Measurements from ENCODE around the gene KAZN. TPM values are rescaled to one million over a fixed set of nuclear protein-coding genes. Genes with fewer than 3 reads are reported as not detected.

The KAZN gene
- polyA plus RNA-seq, 1 donor from 2014 or later = 20.6 TPM

DNA sequence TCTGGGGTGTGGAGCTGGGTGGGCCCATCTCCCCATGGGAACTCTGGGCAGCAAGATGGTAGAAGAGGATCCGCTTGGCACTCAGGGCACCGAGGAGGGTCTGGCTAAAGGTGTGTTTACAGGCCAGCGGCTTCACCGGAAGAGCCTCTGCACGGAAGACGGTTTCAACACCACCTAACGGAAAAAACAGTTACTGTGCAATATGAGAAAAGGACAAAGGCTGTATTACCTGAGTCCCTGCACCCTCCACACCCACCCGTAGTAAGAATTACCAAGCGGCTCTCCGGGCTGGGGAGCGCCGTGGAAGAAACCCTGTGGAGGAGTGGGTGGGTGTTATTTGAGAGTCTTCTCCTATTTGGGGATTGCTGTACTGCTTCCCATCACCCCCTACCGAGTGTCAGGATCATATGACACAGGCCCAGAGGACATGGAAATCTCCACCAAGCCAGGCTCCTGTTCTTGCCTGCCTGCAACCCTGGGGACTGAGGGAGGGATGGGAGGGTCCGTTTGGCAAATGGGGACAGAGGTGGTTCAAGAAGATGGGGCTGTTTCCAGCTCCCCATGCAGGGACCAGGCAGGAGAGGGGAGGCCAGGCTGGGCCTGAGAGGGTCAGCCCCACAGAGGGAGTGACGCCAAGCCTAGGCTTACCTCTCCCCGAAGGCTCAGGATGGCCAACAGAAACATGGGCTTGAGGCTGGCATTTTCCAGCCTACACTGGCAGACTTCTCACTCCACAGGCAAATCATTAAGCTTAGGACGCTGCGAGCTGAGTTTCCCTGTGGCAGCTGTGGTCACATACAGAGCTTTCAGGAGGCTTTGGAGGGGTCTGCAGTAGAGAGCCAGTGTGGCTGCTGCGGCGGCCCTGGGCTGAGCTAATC is 351.6 kb downstream of the KAZN start:
- H3F3A ChIP-seq (ENCODE audit: insufficient read depth, low read length, poor library complexity, severe bottlenecking) = no peaks in the 10 kb centered on the region
- H3K4me3 ChIP-seq (ENCODE audit: low read length) = no peak overlapping the region
- no peak overlapping the region for H3K9ac ChIP-seq (ENCODE audit: low read length)
- H3K9me3 ChIP-seq (ENCODE audit: low read length) = no peaks in the 10 kb centered on the region
- TF ChIP-seq SMC3 (conservative IDR thresholded peaks at IDR 0.05; ENCODE audit: poor library complexity) (no peak), POLR2AphosphoS5 (IDR thresholded peaks at IDR 0.05) (no peak), MXI1 (conservative IDR thresholded peaks at IDR 0.05; ENCODE audit: poor library complexity, severe bottlenecking) (no peak), EZH2 (IDR thresholded peaks at IDR 0.05; ENCODE audit: borderline replicate concordance, insufficient read depth, low read length, poor library complexity, severe bottlenecking) (no peak), TAF1 (IDR thresholded peaks at IDR 0.05; ENCODE audit: low read depth) (no peak), RAD21 (conservative IDR thresholded peaks at IDR 0.05) (no peak), EP300 (conservative IDR thresholded peaks at IDR 0.05; ENCODE audit: poor library complexity, severe bottlenecking) (no peak)
- TF ChIP-seq, protein P1, sequence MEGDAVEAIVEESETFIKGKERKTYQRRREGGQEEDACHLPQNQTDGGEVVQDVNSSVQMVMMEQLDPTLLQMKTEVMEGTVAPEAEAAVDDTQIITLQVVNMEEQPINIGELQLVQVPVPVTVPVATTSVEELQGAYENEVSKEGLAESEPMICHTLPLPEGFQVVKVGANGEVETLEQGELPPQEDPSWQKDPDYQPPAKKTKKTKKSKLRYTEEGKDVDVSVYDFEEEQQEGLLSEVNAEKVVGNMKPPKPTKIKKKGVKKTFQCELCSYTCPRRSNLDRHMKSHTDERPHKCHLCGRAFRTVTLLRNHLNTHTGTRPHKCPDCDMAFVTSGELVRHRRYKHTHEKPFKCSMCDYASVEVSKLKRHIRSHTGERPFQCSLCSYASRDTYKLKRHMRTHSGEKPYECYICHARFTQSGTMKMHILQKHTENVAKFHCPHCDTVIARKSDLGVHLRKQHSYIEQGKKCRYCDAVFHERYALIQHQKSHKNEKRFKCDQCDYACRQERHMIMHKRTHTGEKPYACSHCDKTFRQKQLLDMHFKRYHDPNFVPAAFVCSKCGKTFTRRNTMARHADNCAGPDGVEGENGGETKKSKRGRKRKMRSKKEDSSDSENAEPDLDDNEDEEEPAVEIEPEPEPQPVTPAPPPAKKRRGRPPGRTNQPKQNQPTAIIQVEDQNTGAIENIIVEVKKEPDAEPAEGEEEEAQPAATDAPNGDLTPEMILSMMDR (IDR thresholded peaks at IDR 0.05; ENCODE audit: poor library complexity, severe bottlenecking) = no peak
- TF ChIP-seq, protein P2, sequence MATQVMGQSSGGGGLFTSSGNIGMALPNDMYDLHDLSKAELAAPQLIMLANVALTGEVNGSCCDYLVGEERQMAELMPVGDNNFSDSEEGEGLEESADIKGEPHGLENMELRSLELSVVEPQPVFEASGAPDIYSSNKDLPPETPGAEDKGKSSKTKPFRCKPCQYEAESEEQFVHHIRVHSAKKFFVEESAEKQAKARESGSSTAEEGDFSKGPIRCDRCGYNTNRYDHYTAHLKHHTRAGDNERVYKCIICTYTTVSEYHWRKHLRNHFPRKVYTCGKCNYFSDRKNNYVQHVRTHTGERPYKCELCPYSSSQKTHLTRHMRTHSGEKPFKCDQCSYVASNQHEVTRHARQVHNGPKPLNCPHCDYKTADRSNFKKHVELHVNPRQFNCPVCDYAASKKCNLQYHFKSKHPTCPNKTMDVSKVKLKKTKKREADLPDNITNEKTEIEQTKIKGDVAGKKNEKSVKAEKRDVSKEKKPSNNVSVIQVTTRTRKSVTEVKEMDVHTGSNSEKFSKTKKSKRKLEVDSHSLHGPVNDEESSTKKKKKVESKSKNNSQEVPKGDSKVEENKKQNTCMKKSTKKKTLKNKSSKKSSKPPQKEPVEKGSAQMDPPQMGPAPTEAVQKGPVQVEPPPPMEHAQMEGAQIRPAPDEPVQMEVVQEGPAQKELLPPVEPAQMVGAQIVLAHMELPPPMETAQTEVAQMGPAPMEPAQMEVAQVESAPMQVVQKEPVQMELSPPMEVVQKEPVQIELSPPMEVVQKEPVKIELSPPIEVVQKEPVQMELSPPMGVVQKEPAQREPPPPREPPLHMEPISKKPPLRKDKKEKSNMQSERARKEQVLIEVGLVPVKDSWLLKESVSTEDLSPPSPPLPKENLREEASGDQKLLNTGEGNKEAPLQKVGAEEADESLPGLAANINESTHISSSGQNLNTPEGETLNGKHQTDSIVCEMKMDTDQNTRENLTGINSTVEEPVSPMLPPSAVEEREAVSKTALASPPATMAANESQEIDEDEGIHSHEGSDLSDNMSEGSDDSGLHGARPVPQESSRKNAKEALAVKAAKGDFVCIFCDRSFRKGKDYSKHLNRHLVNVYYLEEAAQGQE (IDR thresholded peaks at IDR 0.05; ENCODE audit: borderline replicate concordance) = no peak
- H2AFZ ChIP-seq (ENCODE audit: low read depth, low read length) = no peak overlapping the region
- no peaks in the 10 kb centered on the region for H3K36me3 ChIP-seq (ENCODE audit: insufficient read depth, low read length)
- no peaks in the 10 kb centered on the region for H4K20me1 ChIP-seq (ENCODE audit: insufficient read depth)
- no peaks in the 10 kb centered on the region for H3K79me2 ChIP-seq (replicated peaks; ENCODE audit: insufficient read depth, low read length)
- no peak overlapping the region for H3K4me2 ChIP-seq (ENCODE audit: low read length)
- no peaks in the 10 kb centered on the region for H3K9me2 ChIP-seq (ENCODE audit: insufficient read depth, low read length)
- no peak overlapping the region for H3K27ac ChIP-seq (ENCODE audit: low read length)
- H3K27me3 ChIP-seq (ENCODE audit: insufficient read depth, low read depth, low read length) = no peaks in the 10 kb centered on the region

DNA sequence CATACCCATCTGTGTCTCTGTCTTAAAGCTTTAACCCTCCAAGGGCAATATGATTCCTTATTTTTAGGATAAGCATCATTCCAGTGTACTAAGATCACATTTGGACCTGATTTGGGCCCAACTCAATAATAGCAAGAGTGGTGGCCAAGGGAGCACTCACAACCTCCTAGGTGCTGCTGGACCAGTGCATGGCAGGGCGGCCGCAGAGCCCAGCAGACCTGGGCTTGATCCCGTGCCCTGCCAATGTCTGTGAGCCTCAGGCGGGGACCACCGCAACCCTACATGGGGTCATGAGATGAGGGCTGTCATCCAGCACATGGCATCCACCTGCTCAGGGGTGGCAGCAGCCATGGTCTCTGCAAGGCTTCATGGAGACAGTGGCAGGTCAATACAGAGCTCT is 353.3 kb downstream of the KAZN start:
- TF ChIP-seq POLR2AphosphoS5 (IDR thresholded peaks at IDR 0.05) = no peak
- TF ChIP-seq MXI1 (conservative IDR thresholded peaks at IDR 0.05; ENCODE audit: poor library complexity, severe bottlenecking) = no peak
- TF ChIP-seq EZH2 (IDR thresholded peaks at IDR 0.05; ENCODE audit: borderline replicate concordance, insufficient read depth, low read length, poor library complexity, severe bottlenecking) = no peak
- TF ChIP-seq, protein P2 (IDR thresholded peaks at IDR 0.05; ENCODE audit: borderline replicate concordance) = no peak
- TF ChIP-seq, protein P1 (IDR thresholded peaks at IDR 0.05; ENCODE audit: poor library complexity, severe bottlenecking) = no peak
- no peak for TF ChIP-seq RAD21 (conservative IDR thresholded peaks at IDR 0.05)
- TF ChIP-seq EP300 (conservative IDR thresholded peaks at IDR 0.05; ENCODE audit: poor library complexity, severe bottlenecking) = no peak
- TF ChIP-seq SMC3 (conservative IDR thresholded peaks at IDR 0.05; ENCODE audit: poor library complexity) = no peak
- no peak for TF ChIP-seq TAF1 (IDR thresholded peaks at IDR 0.05; ENCODE audit: low read depth)
- Histone ChIP-seq H3K27me3 (ENCODE audit: insufficient read depth, low read depth, low read length) (no peaks in the 10 kb centered on the region), H3K36me3 (ENCODE audit: insufficient read depth, low read length) (no peaks in the 10 kb centered on the region), H3K4me3 (ENCODE audit: low read length) (no peak overlapping the region), H3K9me2 (ENCODE audit: insufficient read depth, low read length) (no peaks in the 10 kb centered on the region), H2AFZ (ENCODE audit: low read depth, low read length) (no peak overlapping the region), H3K4me2 (ENCODE audit: low read length) (no peak overlapping the region), H3F3A (ENCODE audit: insufficient read depth, low read length, poor library complexity, severe bottlenecking) (no peaks in the 10 kb centered on the region), H3K79me2 (replicated peaks; ENCODE audit: insufficient read depth, low read length) (no peaks in the 10 kb centered on the region), H3K9ac (ENCODE audit: low read length) (no peak overlapping the region), H4K20me1 (ENCODE audit: insufficient read depth) (no peaks in the 10 kb centered on the region), H3K9me3 (ENCODE audit: low read length) (no peaks in the 10 kb centered on the region), H3K27ac (ENCODE audit: low read length) (no peak overlapping the region)
